ENCODE data around the gene ATP2B1.

ATP2B1 gene

DNA sequence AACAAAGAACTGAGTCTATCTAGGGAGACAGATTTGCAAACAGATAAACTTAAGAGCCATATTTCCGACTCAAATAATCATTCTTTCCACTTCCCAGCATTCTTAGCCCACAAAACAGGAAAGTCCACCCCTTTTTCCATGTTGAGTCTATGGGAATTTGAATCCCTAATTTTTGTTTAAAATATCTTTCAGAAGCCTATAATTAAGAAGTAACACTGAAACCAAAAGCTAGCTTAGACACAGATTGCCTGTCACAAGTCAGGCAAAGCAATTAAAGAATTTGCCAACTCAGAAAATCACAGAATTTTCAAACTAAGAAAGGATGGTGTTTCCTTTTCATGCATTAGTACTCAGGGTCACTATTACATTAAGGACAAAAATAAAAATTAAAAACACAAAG, 17.0 kb downstream of the ATP2B1 start:
- Histone ChIP-seq H3F3A (ENCODE audit: low read depth) (no peaks in the 10 kb centered on the region), H3K9me3 (ENCODE audit: insufficient read depth, low read depth, low read length) (no peaks in the 10 kb centered on the region), H3K36me3 (ENCODE audit: insufficient read depth, low read length) (no peaks in the 10 kb centered on the region), H2AFZ (ENCODE audit: low read length) (no peak overlapping the region), H3K4me3 (ENCODE audit: low read length, poor library complexity, severe bottlenecking) (no peak overlapping the region), H3K27me3 (ENCODE audit: insufficient read depth, low read length, poor library complexity, severe bottlenecking) (no peaks in the 10 kb centered on the region), H3K4me1 (ENCODE audit: insufficient read depth, low read length, poor library complexity, severe bottlenecking) (no peaks in the 10 kb centered on the region), H4K20me1 (ENCODE audit: insufficient read depth, low read length, poor library complexity, severe bottlenecking) (peaks cover 11% of the 10 kb centered on the region), H3K79me2 (ENCODE audit: insufficient read depth, low read length) (peaks cover 72% of the 10 kb centered on the region), H3K9ac (ENCODE audit: low read depth, low read length, poor library complexity, severe bottlenecking) (no peak overlapping the region), H3K9me2 (replicated peaks; ENCODE audit: low read depth, low read length) (no peaks in the 10 kb centered on the region), H3K4me2 (ENCODE audit: low read depth, low read length, poor library complexity, severe bottlenecking) (no peak overlapping the region)
- TF ChIP-seq EZH2phosphoT487 (IDR thresholded peaks at IDR 0.05; ENCODE audit: borderline replicate concordance): no peak
- TF ChIP-seq CTCF (conservative IDR thresholded peaks at IDR 0.05; ENCODE audit: low read length): no peak

DNA sequence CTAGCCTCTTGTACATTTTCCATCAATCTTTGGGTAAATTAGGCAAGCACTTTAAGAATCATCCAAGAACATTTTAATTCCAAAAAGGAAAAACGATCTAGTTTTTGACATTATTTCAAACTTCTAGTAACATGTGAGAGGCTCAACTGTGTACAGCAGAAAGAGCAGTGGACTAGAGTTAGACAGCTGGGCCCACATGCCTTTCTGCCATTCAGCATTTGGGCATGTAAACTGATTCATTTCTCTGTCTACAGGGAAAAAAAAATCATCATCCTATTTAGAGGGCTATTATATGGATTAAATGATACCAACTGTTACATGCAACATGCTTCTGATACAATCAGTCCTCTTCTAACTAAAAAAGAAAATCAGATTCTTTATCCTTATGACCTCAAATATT, 17.7 kb downstream of the ATP2B1 start:
- no peak overlapping the region for H2AFZ ChIP-seq (ENCODE audit: low read length)
- no peaks in the 10 kb centered on the region for H3K36me3 ChIP-seq (ENCODE audit: insufficient read depth, low read length)
- peaks cover 10% of the 10 kb centered on the region for H4K20me1 ChIP-seq (ENCODE audit: insufficient read depth, low read length, poor library complexity, severe bottlenecking)
- no peaks in the 10 kb centered on the region for H3F3A ChIP-seq (ENCODE audit: low read depth)
- H3K79me2 ChIP-seq (ENCODE audit: insufficient read depth, low read length): peaks cover 69% of the 10 kb centered on the region
- no peaks in the 10 kb centered on the region for H3K4me1 ChIP-seq (ENCODE audit: insufficient read depth, low read length, poor library complexity, severe bottlenecking)
- H3K9me3 ChIP-seq (ENCODE audit: insufficient read depth, low read depth, low read length): no peaks in the 10 kb centered on the region
- TF ChIP-seq CTCF (conservative IDR thresholded peaks at IDR 0.05; ENCODE audit: low read length) (no peak), EZH2phosphoT487 (IDR thresholded peaks at IDR 0.05; ENCODE audit: borderline replicate concordance) (no peak)
- no peaks in the 10 kb centered on the region for H3K9me2 ChIP-seq (replicated peaks; ENCODE audit: low read depth, low read length)
- H3K27me3 ChIP-seq (ENCODE audit: insufficient read depth, low read length, poor library complexity, severe bottlenecking): no peaks in the 10 kb centered on the region
- H3K9ac ChIP-seq (ENCODE audit: low read depth, low read length, poor library complexity, severe bottlenecking): no peak overlapping the region
- H3K4me2 ChIP-seq (ENCODE audit: low read depth, low read length, poor library complexity, severe bottlenecking): no peak overlapping the region
- H3K4me3 ChIP-seq (ENCODE audit: low read length, poor library complexity, severe bottlenecking): no peak overlapping the region

DNA sequence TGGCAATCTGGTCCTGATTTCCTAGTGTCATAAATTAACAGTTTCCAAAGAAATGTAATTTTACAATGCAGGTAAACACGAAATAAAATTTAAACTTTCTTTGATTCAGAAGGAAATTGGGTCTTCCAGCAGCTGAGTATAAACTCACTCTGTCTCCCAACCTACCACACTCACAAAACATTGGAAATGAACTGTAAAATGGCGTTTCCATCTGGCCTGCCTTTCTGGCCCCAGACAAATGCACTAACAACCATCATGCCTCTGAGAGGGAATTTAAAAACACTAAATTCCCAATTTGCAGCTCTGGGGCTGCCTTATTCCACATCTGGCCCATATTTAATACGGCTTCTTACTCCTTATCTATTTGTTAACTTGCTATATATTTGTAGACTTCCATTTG, 19.3 kb downstream of the ATP2B1 start:
- Histone ChIP-seq H3K27me3 (ENCODE audit: insufficient read depth, low read length, poor library complexity, severe bottlenecking) (no peaks in the 10 kb centered on the region), H4K20me1 (ENCODE audit: insufficient read depth, low read length, poor library complexity, severe bottlenecking) (peaks cover 8% of the 10 kb centered on the region), H3K4me1 (ENCODE audit: insufficient read depth, low read length, poor library complexity, severe bottlenecking) (no peaks in the 10 kb centered on the region)

More for the DNA sequence above, 19.3 kb downstream of the ATP2B1 start:
- no peaks in the 10 kb centered on the region for H3K9me3 ChIP-seq (ENCODE audit: insufficient read depth, low read depth, low read length)
- no peaks in the 10 kb centered on the region for H3K36me3 ChIP-seq (ENCODE audit: insufficient read depth, low read length)
- H3K9me2 ChIP-seq (replicated peaks; ENCODE audit: low read depth, low read length): no peaks in the 10 kb centered on the region
- no peak for TF ChIP-seq EZH2phosphoT487 (IDR thresholded peaks at IDR 0.05; ENCODE audit: borderline replicate concordance)
- TF ChIP-seq CTCF (conservative IDR thresholded peaks at IDR 0.05; ENCODE audit: low read length): no peak
- H2AFZ ChIP-seq (ENCODE audit: low read length): no peak overlapping the region
- peaks cover 72% of the 10 kb centered on the region for H3K79me2 ChIP-seq (ENCODE audit: insufficient read depth, low read length)
- no peak overlapping the region for H3K4me3 ChIP-seq (ENCODE audit: low read length, poor library complexity, severe bottlenecking)
- no peak overlapping the region for H3K9ac ChIP-seq (ENCODE audit: low read depth, low read length, poor library complexity, severe bottlenecking)
- H3F3A ChIP-seq (ENCODE audit: low read depth): no peaks in the 10 kb centered on the region
- H3K4me2 ChIP-seq (ENCODE audit: low read depth, low read length, poor library complexity, severe bottlenecking): no peak overlapping the region
